GM23248 (cell line): ENCODE measurements around the gene THBS1. TPM values are rescaled to one million over a fixed set of nuclear protein-coding genes. Genes with fewer than 3 reads are reported as not detected.

Source experiments
- DNase-seq: peaks from one replicate; pipeline ENCODE4 v3.0.0-alpha.2; 2015
- H2AFZ ChIP-seq: fragments of 200-600 bp; sonication (generic); 2 replicates; pipeline ENCODE4 v1.6.1; 2016; ENCODE audit warnings: antibody characterized with exemption
- H3F3A ChIP-seq: fragments of 200-600 bp; sonication (generic); 2 replicates; pipeline ENCODE4 v1.6.1; 2016; ENCODE audit warnings: mild to moderate bottlenecking, antibody characterized with exemption, mixed run types; ENCODE audit not compliant: insufficient read depth
- H3K27ac ChIP-seq: fragments of 200-600 bp; sonication (generic); 2 replicates; pipeline ENCODE4 v1.5.1; 2016; ENCODE audit warnings: mild to moderate bottlenecking
- H3K27me3 ChIP-seq: fragments of 200-600 bp; sonication (generic); replicated peaks from 2 replicates; pipeline ENCODE4 v1.6.1; 2016; ENCODE audit warnings: mild to moderate bottlenecking; ENCODE audit not compliant: insufficient read depth
- H3K36me3 ChIP-seq: fragments of 200-600 bp; sonication (generic); 2 replicates; pipeline ENCODE4 v1.6.1; 2016; ENCODE audit warnings: low read depth, mild to moderate bottlenecking
- H3K4me1 ChIP-seq: fragments of 200-600 bp; sonication (generic); 2 replicates; pipeline ENCODE4 v1.6.1; 2016; ENCODE audit warnings: mild to moderate bottlenecking; ENCODE audit not compliant: insufficient read depth
- H3K4me2 ChIP-seq: fragments of 200-600 bp; sonication (generic); one replicate; pipeline ENCODE4 v1.6.1; 2016; ENCODE audit warnings: mild to moderate bottlenecking; ENCODE audit not compliant: unreplicated experiment
- H3K4me3 ChIP-seq: fragments of 200-600 bp; sonication (generic); 2 replicates; pipeline ENCODE4 v1.5.1; 2016; ENCODE audit warnings: mild to moderate bottlenecking
- H3K79me2 ChIP-seq: fragments of 200-600 bp; sonication (generic); 2 replicates; pipeline ENCODE4 v1.6.1; 2016; ENCODE audit warnings: mild to moderate bottlenecking; ENCODE audit not compliant: insufficient read depth
- H3K9ac ChIP-seq: fragments of 200-600 bp; sonication (generic); 2 replicates; pipeline ENCODE4 v1.6.1; 2016; ENCODE audit warnings: mild to moderate bottlenecking
- H3K9me2 ChIP-seq: fragments of 200-600 bp; sonication (generic); 2 replicates; pipeline ENCODE4 v1.6.1; 2016; ENCODE audit warnings: mixed run types, mild to moderate bottlenecking, moderate library complexity; ENCODE audit not compliant: insufficient read depth
- H3K9me3 ChIP-seq: fragments of 200-600 bp; sonication (generic); one replicate; pipeline ENCODE4 v1.6.1; 2017; ENCODE audit warnings: low read depth
- H4K20me1 ChIP-seq: fragments of 200-600 bp; sonication (generic); 2 replicates; pipeline ENCODE4 v1.6.0; 2016; ENCODE audit not compliant: insufficient read depth
- EZH2 ChIP-seq: fragments of 200-600 bp; sonication (generic); IDR thresholded peaks from 2 replicates; pipeline ENCODE4 v1.6.1; 2018; ENCODE audit warnings: antibody characterized with exemption, mild to moderate bottlenecking; ENCODE audit not compliant: insufficient read depth, poor library complexity, severe bottlenecking
- EZH2phosphoT487 ChIP-seq: fragments of 200-600 bp; sonication (generic); IDR thresholded peaks from 2 replicates; pipeline ENCODE4 v1.6.1; 2018; ENCODE audit warnings: antibody characterized with exemption, moderate library complexity, mild to moderate bottlenecking, low read depth; ENCODE audit not compliant: insufficient read depth
- WGBS, 2 experiments: methylation state at CpG; one replicate each; pipeline ENCODE4 v1.1.6; 2015 to 2017; ENCODE audit warnings: low lambda C conversion rate in 2 of 2, low coverage in 1 of 2; ENCODE audit errors: missing lambda C conversion rate in 2 of 2; 5-methylcytosine and 5-hydroxymethylcytosine counted together
- in situ Hi-C: fragments of 300-500 bp; cut with MboI; formaldehyde crosslinking; loops from 2 replicates; pipeline ENCODE4 v1.15.0; 2020
- polyA plus RNA-seq: library from polyadenylated mRNA; unstranded; fragments of >200 nt; fragmentation: Nextera tagmentation; extraction: Ambion mirVana; gene quantifications from 2 replicates; pipeline ENCODE4 v1.2.1, GENCODE V29; 2016
- total RNA-seq: library from RNA; depleted of rRNA; stranded (reverse); fragments of >200 nt; shearing (Covaris generic); gene quantifications from 2 replicates; pipeline ENCODE4 v1.2.3, GENCODE V29; 2014

Gene THBS1
- total and polyA plus RNA-seq, 2 experiments from 2014 or later = 2,858 to 7,697 TPM

DNA sequence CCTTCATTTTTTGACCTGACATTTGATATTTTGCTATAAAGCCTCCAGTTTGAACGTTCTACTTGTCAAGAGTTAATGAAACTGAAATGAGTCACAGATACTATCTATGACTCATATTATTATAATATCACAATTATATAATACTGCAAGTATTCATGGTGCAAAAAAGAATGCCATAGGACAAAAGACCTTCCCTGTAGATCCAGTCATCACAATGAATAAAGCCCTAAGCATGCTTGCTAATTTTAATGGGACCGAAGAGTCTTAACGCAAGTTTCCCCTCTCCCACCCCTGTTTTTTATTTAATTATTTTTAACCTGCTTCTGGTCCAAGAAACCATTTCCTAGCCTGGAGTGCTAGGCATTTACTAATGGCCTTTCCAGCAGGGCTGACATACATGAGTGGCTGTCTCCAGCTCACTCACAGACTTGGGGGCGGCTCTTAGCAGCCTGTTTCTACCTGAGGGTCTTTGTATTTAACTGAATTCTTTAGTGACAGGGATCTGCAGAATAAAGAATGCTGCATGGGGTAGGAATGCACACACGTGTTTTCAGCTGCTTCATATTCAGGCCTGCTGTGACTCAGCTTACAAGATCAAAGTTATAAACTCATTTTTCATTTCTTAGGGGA is 61.2 kb downstream of the THBS1 start:
- H2AFZ ChIP-seq = no peak overlapping the region; the same call in 1 of the 2 replicates
- peak overlapping the region; percentile 58 for H3K27ac ChIP-seq
- H3K9me2 ChIP-seq = no peaks in the 10 kb centered on the region
- peak overlapping the region; percentile 24 for H3K4me3 ChIP-seq
- H3K27me3 ChIP-seq = no peaks in the 10 kb centered on the region
- 4 to 6% methylated on average over 5 of the region's 5 CpGs for WGBS, 2 experiments
- H3F3A ChIP-seq = peaks cover 24% of the 10 kb centered on the region
- no peak overlapping the region for H3K9ac ChIP-seq
- in situ Hi-C loops = no loop called here
- H3K9me3 ChIP-seq = no peaks in the 10 kb centered on the region
- no peaks in the 10 kb centered on the region for H3K36me3 ChIP-seq
- H3K79me2 ChIP-seq = no peaks in the 10 kb centered on the region
- peak; percentile 76 for DNase-seq
- peak overlapping the region; percentile 52 for H3K4me2 ChIP-seq
- TF ChIP-seq EZH2 (no peak), EZH2phosphoT487 (no peak)
- H3K4me1 ChIP-seq = peaks cover 39% of the 10 kb centered on the region
- no peaks in the 10 kb centered on the region for H4K20me1 ChIP-seq

DNA sequence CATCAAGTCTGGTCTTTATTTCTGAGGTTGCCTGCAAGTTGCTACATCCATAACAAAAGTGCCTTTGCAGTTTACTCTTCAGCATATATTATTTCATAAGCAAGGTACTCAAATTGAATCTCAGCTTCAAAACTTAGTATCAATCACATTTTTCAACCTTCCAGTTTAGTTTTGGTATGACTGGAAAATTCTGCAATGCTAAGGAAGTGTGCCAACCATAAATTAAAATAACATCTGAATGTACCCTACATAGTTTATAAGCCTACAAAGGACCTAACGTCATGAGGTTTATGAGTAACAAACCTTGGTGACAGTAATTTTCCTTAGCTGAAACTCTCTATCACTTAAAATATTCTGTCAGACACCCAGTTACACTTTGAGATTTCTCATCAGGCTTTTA is 62.8 kb downstream of the THBS1 start:
- Histone ChIP-seq H3K27ac (no peak overlapping the region), H3K9me3 (no peaks in the 10 kb centered on the region), H3K36me3 (no peaks in the 10 kb centered on the region), H3K9me2 (no peaks in the 10 kb centered on the region), H3K4me1 (peaks cover 39% of the 10 kb centered on the region), H3F3A (peaks cover 24% of the 10 kb centered on the region), H2AFZ (no peak overlapping the region), H3K27me3 (no peaks in the 10 kb centered on the region), H3K9ac (no peak overlapping the region), H3K4me3 (no peak overlapping the region), H3K79me2 (no peaks in the 10 kb centered on the region), H4K20me1 (no peaks in the 10 kb centered on the region), H3K4me2 (no peak overlapping the region)
- no peak for TF ChIP-seq EZH2phosphoT487
- no peak for TF ChIP-seq EZH2
- DNase-seq = peak; percentile 34
- 58 to 69% methylated on average over 1 of the region's 1 CpG for WGBS, 2 experiments
- in situ Hi-C loops = no loop called here

DNA sequence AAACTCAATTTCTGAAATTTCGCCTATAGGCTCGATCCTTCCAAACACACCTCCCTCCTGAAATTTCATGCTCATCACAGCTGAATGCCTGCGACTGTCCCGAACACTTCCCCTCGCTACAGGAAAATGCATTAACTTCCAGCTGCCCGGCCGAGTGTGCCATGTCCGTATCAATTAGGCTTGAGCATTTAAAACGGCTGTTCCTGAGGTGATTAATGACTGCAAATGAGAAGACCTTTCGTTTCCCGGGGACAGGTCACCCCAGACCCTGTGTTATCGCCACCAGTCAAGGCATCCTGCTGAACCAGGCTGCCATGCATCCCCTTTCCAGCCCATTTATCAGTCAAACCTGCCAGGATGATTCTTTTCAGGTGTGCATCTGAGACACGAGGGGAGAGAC is 63.3 kb downstream of the THBS1 start:
- H3K36me3 ChIP-seq = no peaks in the 10 kb centered on the region
- no peak overlapping the region for H3K4me2 ChIP-seq
- H3K4me1 ChIP-seq = peaks cover 39% of the 10 kb centered on the region
- no peak for DNase-seq
- H3F3A ChIP-seq = peaks cover 24% of the 10 kb centered on the region
- no peaks in the 10 kb centered on the region for H3K79me2 ChIP-seq
- in situ Hi-C loops = no loop called here
- H4K20me1 ChIP-seq = no peaks in the 10 kb centered on the region
- H3K27me3 ChIP-seq = no peaks in the 10 kb centered on the region
- H3K9me2 ChIP-seq = no peaks in the 10 kb centered on the region
- 90 to 94% methylated on average over 13 of the region's 13 CpGs for WGBS, 2 experiments
- H3K4me3 ChIP-seq = no peak overlapping the region
- no peak for TF ChIP-seq EZH2phosphoT487
- no peak for TF ChIP-seq EZH2
- no peaks in the 10 kb centered on the region for H3K9me3 ChIP-seq
- H2AFZ ChIP-seq = no peak overlapping the region
- H3K9ac ChIP-seq = no peak overlapping the region
- no peak overlapping the region for H3K27ac ChIP-seq

DNA sequence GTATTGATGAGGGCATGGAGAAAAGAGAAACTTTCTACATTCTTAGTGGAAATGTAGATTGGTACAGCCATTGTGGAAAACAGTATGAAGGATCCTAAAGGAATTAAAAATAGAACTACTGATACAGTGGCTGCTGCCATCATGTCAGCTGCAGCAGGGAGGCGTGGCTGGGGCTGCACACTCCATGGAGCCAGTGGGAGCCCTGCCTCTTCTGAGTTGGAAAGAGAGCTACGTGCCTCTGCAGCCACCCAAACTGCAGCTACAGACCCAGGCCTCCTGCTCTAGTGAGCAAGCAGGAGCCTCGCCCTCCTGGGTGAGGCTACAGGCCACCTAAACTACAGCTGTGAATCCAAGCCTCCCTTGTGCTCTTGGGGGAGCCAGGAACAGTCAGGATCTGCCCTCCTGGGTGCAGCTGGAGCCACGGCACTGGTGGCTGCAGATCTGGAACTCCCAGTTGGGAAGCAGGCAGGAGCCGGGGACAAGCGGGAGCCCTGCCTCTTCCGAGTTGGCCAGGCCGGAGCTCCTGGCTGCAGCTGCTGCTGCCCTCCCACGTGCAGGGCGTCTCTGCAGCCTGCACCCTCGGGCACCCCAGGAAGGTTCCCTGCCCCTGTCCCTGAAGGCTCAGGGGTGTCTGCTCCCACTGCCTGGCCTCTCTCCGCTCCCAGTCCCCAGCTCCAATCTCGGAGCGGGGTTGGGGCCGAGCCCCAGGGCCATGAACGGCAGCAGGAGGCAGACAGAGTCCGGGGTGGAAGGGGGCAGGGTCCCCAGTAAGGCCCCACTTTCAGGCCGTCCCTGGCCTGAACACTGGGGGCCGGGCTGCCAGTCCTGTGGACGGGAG is 64.5 kb downstream of the THBS1 start:
- no peaks in the 10 kb centered on the region for H3K36me3 ChIP-seq
- peaks cover 24% of the 10 kb centered on the region for H3F3A ChIP-seq
- H3K9ac ChIP-seq = no peak overlapping the region
- no peaks in the 10 kb centered on the region for H3K79me2 ChIP-seq
- H3K4me3 ChIP-seq = no peak overlapping the region
- H3K4me2 ChIP-seq = no peak overlapping the region
- H2AFZ ChIP-seq = no peak overlapping the region
- no peak for DNase-seq
- in situ Hi-C loops = no loop called here
- H3K27me3 ChIP-seq = no peaks in the 10 kb centered on the region
- H3K9me3 ChIP-seq = no peaks in the 10 kb centered on the region
- peaks cover 39% of the 10 kb centered on the region for H3K4me1 ChIP-seq
- H4K20me1 ChIP-seq = no peaks in the 10 kb centered on the region
- TF ChIP-seq EZH2phosphoT487 = no peak
- TF ChIP-seq EZH2 = no peak
- H3K27ac ChIP-seq = no peak overlapping the region
- 93 to 94% methylated on average over 15 to 20 of the region's 20 CpGs for WGBS, 2 experiments
- H3K9me2 ChIP-seq = no peaks in the 10 kb centered on the region; the same call in 1 of the 2 replicates
